ENCODE data around the gene HOXB9.

The HOXB9 gene

GRCh38 chr17:48623583-48623982 lies 2.6 kb downstream of the HOXB9 start:
- peaks cover 15 to 37% of the 10 kb centered on the region in 2 donors for H3K27me3 ChIP-seq (ENCODE audit: control insufficient read depth in 2 of 2, insufficient read depth in 2 of 2, low read length in 2 of 2)
- H3K4me3 ChIP-seq (ENCODE audit: low read length in 2 of 2) = peak overlapping the region in 1 of 2 donors; percentile 20
- H3K36me3 ChIP-seq (ENCODE audit: control insufficient read depth in 2 of 2, insufficient read depth in 2 of 2, low read length in 2 of 2) = no peaks in the 10 kb centered on the region
- H3K9ac ChIP-seq (ENCODE audit: low read depth in 1 of 2, low read length in 2 of 2) = no peak overlapping the region
- peak overlapping the region in 1 of 2 donors; percentile 7 for H3K27ac ChIP-seq (ENCODE audit: low read depth in 2 of 2, low read length in 2 of 2)
- no peaks in the 10 kb centered on the region for H3K9me3 ChIP-seq (ENCODE audit: control insufficient read depth in 2 of 2, low read length in 2 of 2)
- peaks cover 51 to 55% of the 10 kb centered on the region in 2 donors for H3K4me1 ChIP-seq (ENCODE audit: control insufficient read depth in 2 of 2, insufficient read depth in 2 of 2, low read length in 2 of 2)

GRCh38 chr17:48622857-48623256 lies 3.3 kb downstream of the HOXB9 start:
- H3K9ac ChIP-seq (ENCODE audit: low read depth in 1 of 2, low read length in 2 of 2) = no peak overlapping the region
- H3K27me3 ChIP-seq (ENCODE audit: control insufficient read depth in 2 of 2, insufficient read depth in 2 of 2, low read length in 2 of 2) = peaks cover 14 to 37% of the 10 kb centered on the region in 2 donors
- peaks cover 48 to 54% of the 10 kb centered on the region in 2 donors for H3K4me1 ChIP-seq (ENCODE audit: control insufficient read depth in 2 of 2, insufficient read depth in 2 of 2, low read length in 2 of 2)
- peak overlapping the region in 1 of 2 donors; percentile 7 for H3K27ac ChIP-seq (ENCODE audit: low read depth in 2 of 2, low read length in 2 of 2)
- no peaks in the 10 kb centered on the region for H3K36me3 ChIP-seq (ENCODE audit: control insufficient read depth in 2 of 2, insufficient read depth in 2 of 2, low read length in 2 of 2)
- no peaks in the 10 kb centered on the region for H3K9me3 ChIP-seq (ENCODE audit: control insufficient read depth in 2 of 2, low read length in 2 of 2)
- no peak overlapping the region for H3K4me3 ChIP-seq (ENCODE audit: low read length in 2 of 2)

- Histone ChIP-seq H3K4me3 (ENCODE audit: low read length in 2 of 2) (no peak overlapping the region), H3K9ac (ENCODE audit: low read depth in 1 of 2, low read length in 2 of 2) (peak overlapping the region in 1 of 2 donors; percentile 49), H3K27me3 (ENCODE audit: control insufficient read depth in 2 of 2, insufficient read depth in 2 of 2, low read length in 2 of 2) (peaks cover 16 to 37% of the 10 kb centered on the region in 2 donors), H3K36me3 (ENCODE audit: control insufficient read depth in 2 of 2, insufficient read depth in 2 of 2, low read length in 2 of 2) (no peaks in the 10 kb centered on the region), H3K9me3 (ENCODE audit: control insufficient read depth in 2 of 2, low read length in 2 of 2) (no peaks in the 10 kb centered on the region), H3K27ac (ENCODE audit: low read depth in 2 of 2, low read length in 2 of 2) (peak overlapping the region in 1 of 2 donors; percentile 2), H3K4me1 (ENCODE audit: control insufficient read depth in 2 of 2, insufficient read depth in 2 of 2, low read length in 2 of 2) (peaks cover 42 to 47% of the 10 kb centered on the region in 2 donors)
Observed at GRCh38 chr17:48621410-48622392, 4.5 kb downstream of the HOXB9 start.

GRCh38 chr17:48620461-48621139 lies 5.6 kb downstream of the HOXB9 start:
- Histone ChIP-seq H3K36me3 (ENCODE audit: control insufficient read depth in 2 of 2, insufficient read depth in 2 of 2, low read length in 2 of 2) (no peaks in the 10 kb centered on the region), H3K27ac (ENCODE audit: low read depth in 2 of 2, low read length in 2 of 2) (peak overlapping the region; percentile 5 to 71), H3K4me3 (ENCODE audit: low read length in 2 of 2) (peak overlapping the region in 1 of 2 donors; percentile 48), H3K4me1 (ENCODE audit: control insufficient read depth in 2 of 2, insufficient read depth in 2 of 2, low read length in 2 of 2) (peaks cover 45 to 46% of the 10 kb centered on the region in 2 donors), H3K27me3 (ENCODE audit: control insufficient read depth in 2 of 2, insufficient read depth in 2 of 2, low read length in 2 of 2) (peaks cover 27 to 45% of the 10 kb centered on the region in 2 donors), H3K9ac (ENCODE audit: low read depth in 1 of 2, low read length in 2 of 2) (no peak overlapping the region), H3K9me3 (ENCODE audit: control insufficient read depth in 2 of 2, low read length in 2 of 2) (no peaks in the 10 kb centered on the region)

- Histone ChIP-seq H3K36me3 (ENCODE audit: control insufficient read depth in 2 of 2, insufficient read depth in 2 of 2, low read length in 2 of 2) (no peaks in the 10 kb centered on the region), H3K4me1 (ENCODE audit: control insufficient read depth in 2 of 2, insufficient read depth in 2 of 2, low read length in 2 of 2) (peaks cover 40 to 42% of the 10 kb centered on the region in 2 donors), H3K4me3 (ENCODE audit: low read length in 2 of 2) (peak overlapping the region; percentile 38 to 48), H3K27me3 (ENCODE audit: control insufficient read depth in 2 of 2, insufficient read depth in 2 of 2, low read length in 2 of 2) (peaks cover 33 to 49% of the 10 kb centered on the region in 2 donors), H3K9ac (ENCODE audit: low read depth in 1 of 2, low read length in 2 of 2) (peak overlapping the region in 1 of 2 donors; percentile 45), H3K27ac (ENCODE audit: low read depth in 2 of 2, low read length in 2 of 2) (peak overlapping the region; percentile 63 to 71), H3K9me3 (ENCODE audit: control insufficient read depth in 2 of 2, low read length in 2 of 2) (no peaks in the 10 kb centered on the region)
Observed at GRCh38 chr17:48619826-48620449, 6.2 kb downstream of the HOXB9 start.

GRCh38 chr17:48618256-48618896 lies 7.8 kb downstream of the HOXB9 start:
- H3K9me3 ChIP-seq (ENCODE audit: control insufficient read depth in 2 of 2, low read length in 2 of 2) = no peaks in the 10 kb centered on the region
- H3K4me1 ChIP-seq (ENCODE audit: control insufficient read depth in 2 of 2, insufficient read depth in 2 of 2, low read length in 2 of 2) = peaks cover 44 to 47% of the 10 kb centered on the region in 2 donors
- H3K9ac ChIP-seq (ENCODE audit: low read depth in 1 of 2, low read length in 2 of 2) = peak overlapping the region; percentile 13 to 24
- no peaks in the 10 kb centered on the region for H3K36me3 ChIP-seq (ENCODE audit: control insufficient read depth in 2 of 2, insufficient read depth in 2 of 2, low read length in 2 of 2)
- peak overlapping the region; percentile 76 for H3K27ac ChIP-seq (ENCODE audit: low read depth in 2 of 2, low read length in 2 of 2)
- peaks cover 42 to 46% of the 10 kb centered on the region in 2 donors for H3K27me3 ChIP-seq (ENCODE audit: control insufficient read depth in 2 of 2, insufficient read depth in 2 of 2, low read length in 2 of 2)
- H3K4me3 ChIP-seq (ENCODE audit: low read length in 2 of 2) = peak overlapping the region; percentile 56 to 61

GRCh38 chr17:48617471-48618255 lies 8.5 kb downstream of the HOXB9 start:
- Histone ChIP-seq H3K9ac (ENCODE audit: low read depth in 1 of 2, low read length in 2 of 2) (peak overlapping the region; percentile 24 to 25), H3K36me3 (ENCODE audit: control insufficient read depth in 2 of 2, insufficient read depth in 2 of 2, low read length in 2 of 2) (no peaks in the 10 kb centered on the region), H3K9me3 (ENCODE audit: control insufficient read depth in 2 of 2, low read length in 2 of 2) (no peaks in the 10 kb centered on the region), H3K27me3 (ENCODE audit: control insufficient read depth in 2 of 2, insufficient read depth in 2 of 2, low read length in 2 of 2) (peaks cover 43% of the 10 kb centered on the region in 2 donors), H3K27ac (ENCODE audit: low read depth in 2 of 2, low read length in 2 of 2) (no peak overlapping the region), H3K4me1 (ENCODE audit: control insufficient read depth in 2 of 2, insufficient read depth in 2 of 2, low read length in 2 of 2) (peaks cover 44 to 47% of the 10 kb centered on the region in 2 donors), H3K4me3 (ENCODE audit: low read length in 2 of 2) (peak overlapping the region; percentile 34 to 50)

- peaks cover 41 to 47% of the 10 kb centered on the region in 2 donors for H3K4me1 ChIP-seq (ENCODE audit: control insufficient read depth in 2 of 2, insufficient read depth in 2 of 2, low read length in 2 of 2)
- peak overlapping the region in 1 of 2 donors; percentile 25 for H3K9ac ChIP-seq (ENCODE audit: low read depth in 1 of 2, low read length in 2 of 2)
- peak overlapping the region; percentile 34 to 50 for H3K4me3 ChIP-seq (ENCODE audit: low read length in 2 of 2)
- H3K27ac ChIP-seq (ENCODE audit: low read depth in 2 of 2, low read length in 2 of 2) = peak overlapping the region in 1 of 2 donors; percentile 27
- peaks cover 43 to 46% of the 10 kb centered on the region in 2 donors for H3K27me3 ChIP-seq (ENCODE audit: control insufficient read depth in 2 of 2, insufficient read depth in 2 of 2, low read length in 2 of 2)
- H3K36me3 ChIP-seq (ENCODE audit: control insufficient read depth in 2 of 2, insufficient read depth in 2 of 2, low read length in 2 of 2) = no peaks in the 10 kb centered on the region
- no peaks in the 10 kb centered on the region for H3K9me3 ChIP-seq (ENCODE audit: control insufficient read depth in 2 of 2, low read length in 2 of 2)
Observed at GRCh38 chr17:48616717-48617470, 9.3 kb downstream of the HOXB9 start.

Measured in mucosa of rectum (tissue), 2 donors.